GM12864 (cell line): ENCODE measurements around the gene CCDC6.
"Not testable (repeated sequence)": the region's sequence is repeated elsewhere in the genome, so short reads cannot be mapped to it uniquely, and the experiment has no call there.

Experiments
- DNase-seq: peaks from one replicate; pipeline ENCODE4 v3.0.0-alpha.2; 2011; ENCODE audit warnings: low read depth
- H3K4me3 ChIP-seq: 2 replicates; pipeline ENCODE4 v1.5.1; 2011; ENCODE audit warnings: mild to moderate bottlenecking, low read depth, low read length, control low read depth
- CTCF ChIP-seq: IDR thresholded peaks from 2 replicates; pipeline ENCODE4 v1.5.1; 2011; ENCODE audit warnings: low read depth, mild to moderate bottlenecking, moderate library complexity, low read length, control low read depth, inconsistent platforms; ENCODE audit errors: missing control alignments

CCDC6 gene

GRCh38 chr10:59944339-59944935 is 38.1 kb upstream of the CCDC6 start:
- TF ChIP-seq CTCF, result no peak
- DNase-seq, result no peak
- no peak overlapping the region for H3K4me3 ChIP-seq

DNA sequence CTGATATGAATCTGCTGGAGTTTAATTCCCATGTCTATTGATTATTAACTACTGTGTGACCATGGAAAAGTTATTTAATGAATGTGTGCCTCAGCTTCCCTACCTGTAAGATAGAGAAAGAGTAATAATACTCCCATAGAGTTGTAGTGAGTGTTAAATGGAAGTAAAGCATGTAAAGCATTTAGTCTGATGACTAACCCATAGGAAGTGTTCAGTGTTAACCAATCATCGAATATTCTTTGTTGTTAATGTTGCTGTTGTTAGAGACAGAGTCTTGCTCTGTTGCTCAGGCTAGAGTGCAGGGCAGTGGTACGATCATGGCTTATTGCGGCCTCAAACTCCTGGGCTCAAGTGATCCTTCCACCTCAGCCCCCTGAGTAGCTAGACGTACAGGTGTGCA is 36.2 kb upstream of the CCDC6 start:
- DNase-seq, result no peak
- H3K4me3 ChIP-seq, result no peak overlapping the region
- no peak for TF ChIP-seq CTCF

DNA sequence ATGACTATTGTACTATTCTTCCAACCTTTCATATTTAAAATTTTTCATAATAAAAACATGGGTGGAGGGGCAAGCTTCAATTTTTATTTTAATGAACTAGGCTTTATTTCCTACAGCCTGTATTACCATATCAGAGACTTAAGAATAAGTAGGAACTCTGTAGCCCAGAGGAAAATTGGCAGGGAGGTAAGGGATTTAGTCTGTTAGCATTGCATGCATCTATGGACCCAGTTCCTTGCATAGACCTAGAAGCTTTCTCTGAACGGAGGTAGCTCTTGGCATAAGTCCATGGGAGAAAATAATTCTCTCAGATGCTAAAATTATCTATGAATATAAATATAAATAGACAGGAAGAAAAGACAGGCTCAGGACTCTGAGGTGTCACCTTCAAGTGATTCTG is 31.4 kb upstream of the CCDC6 start:
- no peak for DNase-seq
- no peak for TF ChIP-seq CTCF
- H3K4me3 ChIP-seq, result no peak overlapping the region

DNA sequence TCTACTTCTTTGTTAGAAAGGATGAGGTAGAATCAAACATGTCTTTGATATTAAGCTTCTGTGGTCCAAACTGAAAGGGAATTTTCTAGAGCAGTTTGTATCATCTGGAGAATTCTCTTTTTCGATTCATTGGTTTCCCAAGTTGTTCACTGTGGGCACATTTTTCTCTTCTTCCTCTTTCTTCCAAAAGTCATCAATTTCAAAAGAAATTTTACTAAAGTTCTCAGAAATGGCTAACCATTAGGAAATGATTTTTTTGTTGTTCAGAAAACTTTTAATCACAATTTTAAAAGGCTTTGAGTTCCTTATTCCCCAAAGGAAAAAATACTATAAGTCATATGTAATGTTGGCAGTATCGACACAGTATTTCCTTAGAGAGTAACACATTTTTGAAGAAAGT is 28.3 kb upstream of the CCDC6 start:
- DNase-seq, result no peak
- no peak for TF ChIP-seq CTCF
- no peak overlapping the region for H3K4me3 ChIP-seq

DNA sequence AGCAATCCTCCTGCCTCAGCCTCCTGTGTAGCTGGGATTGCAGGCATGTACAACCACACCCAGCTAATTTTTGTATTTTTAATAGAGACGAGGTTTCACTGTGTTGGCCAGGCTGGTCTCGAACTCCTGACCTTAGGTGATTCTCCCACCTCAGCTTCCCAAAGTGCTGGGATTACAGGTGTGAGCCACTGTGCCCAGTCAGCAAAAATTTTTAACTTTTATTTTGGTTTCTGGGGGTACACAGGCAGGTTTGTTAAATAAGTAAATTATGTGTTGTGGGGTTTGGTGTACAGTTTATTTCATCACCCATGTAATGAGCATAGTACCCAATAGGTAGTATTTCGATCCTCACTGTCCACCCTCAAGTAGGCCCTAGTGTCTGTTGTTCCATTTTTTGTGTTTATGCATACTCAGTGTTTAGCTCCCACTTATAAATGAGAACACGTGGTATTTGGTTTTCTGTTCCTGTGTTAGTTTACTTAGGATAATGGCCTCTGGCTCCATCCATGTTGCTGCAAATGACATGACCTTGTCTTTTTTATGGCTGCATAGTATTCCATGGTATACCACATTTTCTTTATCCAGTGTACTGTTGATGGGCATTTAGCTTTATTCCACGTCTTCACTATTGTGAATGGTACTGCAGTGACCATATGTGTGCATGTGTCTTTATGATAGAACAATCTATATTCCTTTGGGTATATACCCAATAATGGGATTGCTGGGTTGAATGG is 24.6 kb upstream of the CCDC6 start:
- H3K4me3 ChIP-seq, DNase-seq: not testable (repeated sequence)

- H3K4me3 ChIP-seq, result no peak overlapping the region
- TF ChIP-seq CTCF, result no peak
- no peak for DNase-seq
Measured at GRCh38 chr10:59926086-59926485, 19.7 kb upstream of the CCDC6 start.

DNA sequence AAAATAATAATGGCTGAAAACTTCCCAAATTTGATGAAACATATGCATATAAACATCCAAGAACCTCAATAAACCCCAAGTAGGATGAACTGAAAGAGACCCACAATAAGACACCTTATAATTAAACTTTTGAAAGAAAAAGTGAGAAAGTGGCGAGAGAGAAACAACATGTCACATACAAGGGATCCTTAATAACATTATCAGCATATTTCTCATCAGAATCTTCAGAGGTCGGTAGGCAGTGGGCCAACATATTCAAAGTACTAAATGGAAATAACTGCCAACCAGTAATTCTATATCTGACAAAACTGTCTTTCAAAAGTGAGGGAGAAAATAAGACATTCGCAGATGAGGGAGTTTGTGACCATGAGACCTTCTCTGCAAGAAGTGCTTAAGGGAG is 16.6 kb upstream of the CCDC6 start:
- no peak for DNase-seq
- H3K4me3 ChIP-seq, result no peak overlapping the region
- no peak for TF ChIP-seq CTCF
